Astrocyte (in vitro differentiated cells and primary cell): ENCODE results near the gene SFSWAP. TPM values are rescaled to one million over a fixed set of nuclear protein-coding genes. Genes with fewer than 3 reads are reported as not detected.

Experiments used
- DNase-seq: peaks from one replicate; pipeline ENCODE4 v3.0.0-alpha.2; 2010; ENCODE audit warnings: low read depth
- FAIRE-seq: peaks from 2 replicates; lab custom pipeline; 2011; peaks lifted over from hg19 to GRCh38; lab: Jason Lieb, UNC
- H2AFZ ChIP-seq: 2 replicates; pipeline ENCODE4 v1.6.0; 2012; ENCODE audit warnings: low read depth, low read length, inconsistent platforms
- H3K27ac ChIP-seq: 2 replicates; pipeline ENCODE4 v1.5.1; 2011; ENCODE audit warnings: low read depth, low read length, inconsistent platforms
- H3K27me3 ChIP-seq: 2 replicates; pipeline ENCODE4 v1.6.0; 2011; ENCODE audit warnings: low read length, inconsistent platforms; ENCODE audit not compliant: insufficient read depth
- H3K36me3 ChIP-seq: 2 replicates; pipeline ENCODE4 v1.5.1; 2011; ENCODE audit warnings: low read length, inconsistent platforms; ENCODE audit not compliant: insufficient read depth
- H3K4me1 ChIP-seq: 2 replicates; pipeline ENCODE4 v1.5.1; 2011; ENCODE audit warnings: low read length, inconsistent platforms; ENCODE audit not compliant: insufficient read depth
- H3K4me2 ChIP-seq: 2 replicates; pipeline ENCODE4 v1.6.0; 2012; ENCODE audit warnings: low read length, inconsistent platforms
- H3K4me3 ChIP-seq: 2 replicates; pipeline ENCODE4 v1.5.1; 2011; ENCODE audit warnings: low read depth, mild to moderate bottlenecking, low read length, inconsistent platforms; ENCODE audit not compliant: insufficient read depth
- H3K79me2 ChIP-seq: 2 replicates; pipeline ENCODE4 v1.6.0; 2012; ENCODE audit warnings: mild to moderate bottlenecking, low read length, inconsistent platforms; ENCODE audit not compliant: insufficient read depth
- H3K9ac ChIP-seq: 2 replicates; pipeline ENCODE4 v1.6.0; 2012; ENCODE audit warnings: mild to moderate bottlenecking, low read length, inconsistent platforms
- H3K9me3 ChIP-seq: 2 replicates; pipeline ENCODE4 v1.5.1; 2012; ENCODE audit warnings: low read depth, mild to moderate bottlenecking, low read length, inconsistent platforms; ENCODE audit not compliant: insufficient read depth
- H4K20me1 ChIP-seq: 2 replicates; pipeline ENCODE4 v1.6.0; 2012; ENCODE audit warnings: low read length, inconsistent platforms; ENCODE audit not compliant: insufficient read depth
- H3K27ac Mint-ChIP-seq: one replicate; pipeline ENCODE4 v1.8.0; 2021; ENCODE audit warnings: mild to moderate bottlenecking, mixed read lengths; ENCODE audit not compliant: unreplicated experiment
- H3K27me3 Mint-ChIP-seq: one replicate; pipeline ENCODE4 v1.8.0; 2021; ENCODE audit warnings: low read depth, mixed read lengths; ENCODE audit not compliant: unreplicated experiment
- H3K36me3 Mint-ChIP-seq: one replicate; pipeline ENCODE4 v1.8.0; 2021; ENCODE audit warnings: low read depth, mixed read lengths; ENCODE audit not compliant: unreplicated experiment
- H3K4me1 Mint-ChIP-seq: one replicate; pipeline ENCODE4 v1.8.0; 2021; ENCODE audit warnings: low read depth, mixed read lengths; ENCODE audit not compliant: unreplicated experiment
- H3K4me3 Mint-ChIP-seq: one replicate; pipeline ENCODE4 v1.8.0; 2021; ENCODE audit warnings: mild to moderate bottlenecking, moderate library complexity, mixed read lengths; ENCODE audit not compliant: unreplicated experiment
- H3K9me3 Mint-ChIP-seq: one replicate; pipeline ENCODE4 v1.8.0; 2021; ENCODE audit warnings: mild to moderate bottlenecking, mixed read lengths; ENCODE audit not compliant: unreplicated experiment
- EZH2 ChIP-seq: IDR thresholded peaks from 2 replicates; pipeline ENCODE4 v1.6.1; 2012; ENCODE audit warnings: mild to moderate bottlenecking, low read length, inconsistent platforms; ENCODE audit not compliant: insufficient read depth
- total RNA-seq: library from RNA; stranded (reverse); gene quantifications from 2 replicates; pipeline ENCODE4 v1.2.1, GENCODE V29; 2021
- TF ChIP-seq, protein P1 (sequence below): IDR thresholded peaks from 2 replicates; pipeline ENCODE4 v1.5.1; 2011; ENCODE audit warnings: low read depth, mild to moderate bottlenecking, inconsistent platforms, low read length, moderate library complexity; ENCODE audit not compliant: insufficient read depth

SFSWAP gene
- total RNA-seq, 1 donor from 2014 or later, result 35.7 TPM

DNA sequence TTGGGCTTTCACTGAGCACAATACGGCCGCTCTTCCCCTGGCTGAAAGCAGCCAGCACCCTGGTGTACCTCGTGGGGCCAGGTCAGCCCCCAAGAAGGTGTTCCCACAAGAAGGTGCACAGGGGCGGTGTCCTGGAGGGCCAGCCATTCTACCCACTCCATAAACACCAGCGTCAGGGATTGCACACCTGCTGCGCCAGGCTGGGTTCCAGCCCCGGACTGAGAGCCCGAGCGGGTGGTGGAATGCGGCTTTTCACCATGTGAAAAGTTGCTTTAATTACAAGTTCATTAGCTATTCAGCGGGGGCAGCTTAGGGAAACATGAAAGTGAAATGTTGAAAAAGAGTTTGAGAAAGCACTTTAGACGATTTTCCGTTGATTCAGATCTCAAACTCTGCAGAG is 99.8 kb downstream of the SFSWAP start:
- Histone ChIP-seq H3K4me3 (no peak overlapping the region), H3K4me2 (no peak overlapping the region), H4K20me1 (no peaks in the 10 kb centered on the region), H3K9me3 (no peaks in the 10 kb centered on the region), H2AFZ (no peak overlapping the region), H3K36me3 (no peaks in the 10 kb centered on the region), H3K4me1 (no peaks in the 10 kb centered on the region), H3K79me2 (no peaks in the 10 kb centered on the region), H3K27ac (no peak overlapping the region), H3K9ac (no peak overlapping the region), H3K27me3 (no peaks in the 10 kb centered on the region)
- DNase-seq, result no peak
- TF ChIP-seq EZH2, result no peak
- Mint-ChIP-seq H3K27me3 (no peaks in the 10 kb centered on the region), H3K4me3 (no peak overlapping the region), H3K4me1 (no peaks in the 10 kb centered on the region), H3K27ac (no peak overlapping the region), H3K36me3 (no peaks in the 10 kb centered on the region), H3K9me3 (peaks cover 11% of the 10 kb centered on the region)
- no peak for FAIRE-seq

DNA sequence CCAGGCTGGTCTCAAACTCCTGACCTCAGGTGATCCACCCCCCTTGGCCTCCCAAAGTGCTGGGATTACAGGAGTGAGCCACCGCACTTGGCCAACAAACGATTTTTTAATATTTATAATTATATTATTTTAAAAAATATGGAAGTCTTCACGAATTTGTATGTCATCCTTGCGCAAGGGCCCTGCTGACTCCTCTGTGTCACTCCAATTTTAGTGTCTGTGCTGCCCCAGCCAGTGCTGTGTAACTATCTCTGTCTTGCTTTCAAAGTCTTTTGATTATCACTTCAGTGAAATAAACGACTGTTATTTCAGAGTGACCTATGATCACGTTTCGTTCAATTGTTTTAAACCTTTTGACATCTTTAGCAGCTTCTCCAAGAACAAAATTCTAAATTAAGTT is 104.2 kb downstream of the SFSWAP start:
- Histone ChIP-seq H3K9ac (no peak overlapping the region), H3K4me2 (no peak overlapping the region), H3K9me3 (no peaks in the 10 kb centered on the region), H4K20me1 (no peaks in the 10 kb centered on the region), H3K27me3 (no peaks in the 10 kb centered on the region), H2AFZ (no peak overlapping the region), H3K4me1 (no peaks in the 10 kb centered on the region), H3K36me3 (no peaks in the 10 kb centered on the region), H3K27ac (no peak overlapping the region), H3K79me2 (no peaks in the 10 kb centered on the region), H3K4me3 (no peak overlapping the region)
- peaks cover 7% of the 10 kb centered on the region for H3K27me3 Mint-ChIP-seq
- no peak for TF ChIP-seq EZH2
- TF ChIP-seq, protein P1, sequence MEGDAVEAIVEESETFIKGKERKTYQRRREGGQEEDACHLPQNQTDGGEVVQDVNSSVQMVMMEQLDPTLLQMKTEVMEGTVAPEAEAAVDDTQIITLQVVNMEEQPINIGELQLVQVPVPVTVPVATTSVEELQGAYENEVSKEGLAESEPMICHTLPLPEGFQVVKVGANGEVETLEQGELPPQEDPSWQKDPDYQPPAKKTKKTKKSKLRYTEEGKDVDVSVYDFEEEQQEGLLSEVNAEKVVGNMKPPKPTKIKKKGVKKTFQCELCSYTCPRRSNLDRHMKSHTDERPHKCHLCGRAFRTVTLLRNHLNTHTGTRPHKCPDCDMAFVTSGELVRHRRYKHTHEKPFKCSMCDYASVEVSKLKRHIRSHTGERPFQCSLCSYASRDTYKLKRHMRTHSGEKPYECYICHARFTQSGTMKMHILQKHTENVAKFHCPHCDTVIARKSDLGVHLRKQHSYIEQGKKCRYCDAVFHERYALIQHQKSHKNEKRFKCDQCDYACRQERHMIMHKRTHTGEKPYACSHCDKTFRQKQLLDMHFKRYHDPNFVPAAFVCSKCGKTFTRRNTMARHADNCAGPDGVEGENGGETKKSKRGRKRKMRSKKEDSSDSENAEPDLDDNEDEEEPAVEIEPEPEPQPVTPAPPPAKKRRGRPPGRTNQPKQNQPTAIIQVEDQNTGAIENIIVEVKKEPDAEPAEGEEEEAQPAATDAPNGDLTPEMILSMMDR, result no peak
- peaks cover 6% of the 10 kb centered on the region for H3K9me3 Mint-ChIP-seq
- no peak for DNase-seq
- no peak for FAIRE-seq
- H3K4me1 Mint-ChIP-seq, result no peaks in the 10 kb centered on the region
- H3K36me3 Mint-ChIP-seq, result no peaks in the 10 kb centered on the region
- no peak overlapping the region for H3K4me3 Mint-ChIP-seq
- H3K27ac Mint-ChIP-seq, result no peak overlapping the region

DNA sequence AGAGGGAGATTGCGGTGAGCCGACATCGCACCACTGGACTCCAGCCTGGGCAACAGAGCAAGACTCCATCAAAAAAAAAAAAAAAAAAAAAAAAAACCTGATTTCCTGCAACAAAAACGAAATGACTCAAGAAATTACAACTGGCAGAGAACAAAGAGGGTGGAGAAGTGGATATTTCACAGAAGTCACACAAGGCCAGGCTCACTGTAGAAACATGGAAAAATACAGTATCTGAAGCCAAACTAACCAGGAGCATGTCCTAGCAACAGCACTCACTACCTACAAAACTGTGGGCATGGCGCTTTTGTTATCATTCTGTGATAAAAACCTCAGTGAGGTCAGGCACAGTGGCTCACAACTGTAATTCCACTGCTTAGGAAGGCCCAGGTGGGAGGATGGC is 105.6 kb downstream of the SFSWAP start:
- no peaks in the 10 kb centered on the region for H3K36me3 ChIP-seq
- H3K4me2 ChIP-seq, result no peak overlapping the region
- Mint-ChIP-seq H3K9me3 (peaks cover 6% of the 10 kb centered on the region), H3K27ac (no peak overlapping the region), H3K4me3 (no peak overlapping the region), H3K27me3 (peaks cover 7% of the 10 kb centered on the region), H3K4me1 (no peaks in the 10 kb centered on the region), H3K36me3 (no peaks in the 10 kb centered on the region)
- no peaks in the 10 kb centered on the region for H3K79me2 ChIP-seq
- H3K9me3 ChIP-seq, result no peaks in the 10 kb centered on the region
- H4K20me1 ChIP-seq, result no peaks in the 10 kb centered on the region
- DNase-seq (no peak), FAIRE-seq (no peak)
- no peak overlapping the region for H3K27ac ChIP-seq
- TF ChIP-seq EZH2, result no peak
- TF ChIP-seq, protein P1, result no peak
- H2AFZ ChIP-seq, result no peak overlapping the region
- no peak overlapping the region for H3K9ac ChIP-seq
- no peaks in the 10 kb centered on the region for H3K27me3 ChIP-seq
- H3K4me1 ChIP-seq, result no peaks in the 10 kb centered on the region
- no peak overlapping the region for H3K4me3 ChIP-seq
